Iris pigment epithelial cell (primary cell): Measurements from ENCODE around the gene FNBP1L.
A peak's percentile ranks its signal among the peaks of the same experiment; 100 is the strongest.
"Not testable (repeated sequence)": the region's sequence is repeated elsewhere in the genome, so short reads cannot be mapped to it uniquely, and the experiment has no call there.

ENCODE experiments used
- DNase-seq: peaks from one replicate; pipeline ENCODE4 v3.0.0-alpha.2; 2011; ENCODE audit warnings: low read depth

Gene FNBP1L

DNA sequence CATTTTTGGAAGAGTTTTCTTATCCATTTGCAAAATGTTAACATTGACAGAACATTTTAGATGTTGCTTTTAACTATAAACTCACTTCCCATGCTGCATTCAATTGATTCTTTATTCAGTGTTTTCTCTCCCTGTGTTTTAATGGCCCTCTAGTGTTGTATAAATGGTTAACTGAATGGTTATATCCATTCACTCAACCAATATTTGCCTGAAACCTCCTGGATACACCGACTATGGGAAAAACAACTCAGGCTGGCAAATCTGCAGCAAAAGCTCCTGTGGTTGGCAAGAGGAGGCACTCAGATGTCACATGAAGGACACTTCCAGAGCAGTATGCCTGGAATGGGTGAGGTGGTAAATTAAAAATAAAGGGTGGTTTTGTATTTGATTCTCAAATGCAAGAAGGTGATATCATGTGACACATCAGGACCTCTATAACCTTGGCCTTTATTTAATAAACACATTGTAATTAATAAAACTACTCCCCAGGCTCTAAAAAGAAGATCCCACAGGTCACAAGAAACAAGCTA, 126.1 kb downstream of the FNBP1L start:
- DNase-seq = no peak

DNA sequence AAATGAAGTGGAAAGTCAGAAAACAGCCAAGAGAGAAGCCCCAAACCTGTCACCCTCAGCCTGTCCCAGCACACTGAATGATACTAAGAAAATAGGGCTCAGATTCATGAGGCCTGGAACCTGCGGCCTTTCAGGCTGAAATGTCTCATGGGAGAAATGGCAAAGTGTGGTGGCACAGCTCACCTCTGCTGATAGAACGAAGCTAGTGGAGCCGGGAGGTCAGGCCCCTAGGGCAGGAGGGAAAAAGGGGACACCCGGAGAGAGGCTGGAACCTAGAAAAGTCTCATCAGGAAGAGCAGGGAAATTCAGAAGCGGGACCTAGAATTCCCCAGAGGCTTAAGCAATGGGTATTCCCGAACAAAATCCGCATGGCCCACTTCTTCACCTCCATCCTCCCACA, 126.6 kb downstream of the FNBP1L start:
- DNase-seq = no peak

DNA sequence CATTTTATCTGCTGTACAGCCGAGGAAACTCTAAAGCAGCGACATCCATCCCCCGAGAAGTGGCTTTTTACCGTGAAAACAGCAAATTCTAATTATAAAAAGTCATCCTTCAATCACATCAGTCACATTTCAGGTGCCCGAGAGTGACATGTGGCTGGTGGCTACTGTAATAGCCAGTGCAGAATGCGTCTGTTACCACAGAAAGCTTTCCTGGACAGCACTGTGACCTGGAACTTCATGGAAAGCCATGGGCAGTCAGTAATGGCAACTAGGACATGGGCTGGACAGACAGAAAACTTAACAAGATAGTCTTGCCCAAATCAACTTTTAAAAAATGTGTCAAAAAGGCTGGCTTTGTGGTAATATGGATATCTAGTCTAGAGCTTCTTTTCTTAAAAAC, 127.1 kb downstream of the FNBP1L start:
- no peak for DNase-seq

DNA sequence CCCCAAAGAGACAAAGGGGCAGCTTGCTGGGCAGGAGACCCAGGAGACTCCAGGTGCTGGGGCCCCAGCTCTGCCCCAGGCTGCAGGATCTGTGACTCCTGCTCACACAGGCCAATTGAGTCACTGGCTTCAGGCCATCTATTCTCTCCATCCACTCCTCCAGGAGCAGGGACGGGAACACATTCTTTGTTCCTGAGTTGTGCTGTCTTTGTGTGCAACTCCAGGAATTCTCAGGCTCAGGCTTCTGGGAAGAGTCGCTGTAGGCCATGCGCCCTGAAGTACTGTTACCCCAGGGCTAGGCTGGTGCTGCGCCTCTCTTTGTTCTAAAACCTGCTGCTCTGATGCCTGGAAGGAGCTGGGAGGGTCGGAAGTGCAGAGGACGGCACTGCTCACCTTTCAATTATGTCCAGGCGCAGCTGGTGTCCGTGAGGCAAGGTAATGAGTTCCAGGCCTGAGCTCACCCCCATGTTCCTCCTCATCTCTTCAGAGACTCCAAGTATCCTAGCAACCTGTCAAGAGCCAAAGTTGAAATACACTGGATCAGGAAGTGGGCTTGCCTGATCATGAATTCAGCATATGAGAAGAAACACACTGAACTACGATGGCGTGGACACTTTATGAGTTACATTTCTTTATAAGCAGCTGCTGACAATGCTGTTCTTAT, 127.8 kb downstream of the FNBP1L start:
- no peak for DNase-seq

DNA sequence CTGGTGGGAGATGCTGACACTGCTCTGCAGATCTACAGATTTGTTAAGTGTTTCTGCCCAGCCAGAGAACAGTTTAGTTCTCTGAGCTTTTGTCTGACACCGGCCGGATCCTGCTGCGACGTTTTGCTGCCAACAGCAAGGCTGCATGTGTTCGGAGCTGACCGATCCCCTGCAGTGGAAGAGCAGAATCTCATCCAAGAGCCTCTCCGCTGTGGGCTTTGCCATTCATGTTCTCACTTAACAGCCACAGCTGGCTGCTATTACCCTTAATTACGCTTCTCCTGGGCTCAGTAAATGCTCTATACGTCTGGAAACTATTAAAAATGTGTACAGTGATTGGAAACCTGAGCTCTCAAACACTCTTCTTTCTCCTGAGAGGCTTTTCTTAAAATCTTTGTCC, 128.4 kb downstream of the FNBP1L start:
- DNase-seq = no peak

DNA sequence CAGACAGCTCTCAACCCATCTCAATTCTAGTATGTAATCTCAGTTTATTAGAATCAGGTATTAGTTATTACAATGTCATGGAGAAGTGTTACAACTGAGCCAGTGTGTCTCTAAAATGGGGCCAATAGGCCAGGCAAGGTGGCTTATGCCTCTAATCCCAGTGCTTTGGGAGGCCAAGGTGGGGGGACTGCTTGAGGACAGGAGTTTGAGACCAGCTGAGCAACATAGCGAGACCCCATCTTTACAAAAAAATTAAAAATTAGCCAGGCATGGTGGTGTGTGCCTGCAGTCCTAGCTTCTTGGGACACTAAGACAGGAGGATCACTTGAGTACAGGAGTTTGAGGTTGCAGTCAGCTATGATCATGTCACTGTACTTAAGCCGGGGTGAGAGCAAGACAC, 128.8 kb downstream of the FNBP1L start:
- DNase-seq = no peak

DNA sequence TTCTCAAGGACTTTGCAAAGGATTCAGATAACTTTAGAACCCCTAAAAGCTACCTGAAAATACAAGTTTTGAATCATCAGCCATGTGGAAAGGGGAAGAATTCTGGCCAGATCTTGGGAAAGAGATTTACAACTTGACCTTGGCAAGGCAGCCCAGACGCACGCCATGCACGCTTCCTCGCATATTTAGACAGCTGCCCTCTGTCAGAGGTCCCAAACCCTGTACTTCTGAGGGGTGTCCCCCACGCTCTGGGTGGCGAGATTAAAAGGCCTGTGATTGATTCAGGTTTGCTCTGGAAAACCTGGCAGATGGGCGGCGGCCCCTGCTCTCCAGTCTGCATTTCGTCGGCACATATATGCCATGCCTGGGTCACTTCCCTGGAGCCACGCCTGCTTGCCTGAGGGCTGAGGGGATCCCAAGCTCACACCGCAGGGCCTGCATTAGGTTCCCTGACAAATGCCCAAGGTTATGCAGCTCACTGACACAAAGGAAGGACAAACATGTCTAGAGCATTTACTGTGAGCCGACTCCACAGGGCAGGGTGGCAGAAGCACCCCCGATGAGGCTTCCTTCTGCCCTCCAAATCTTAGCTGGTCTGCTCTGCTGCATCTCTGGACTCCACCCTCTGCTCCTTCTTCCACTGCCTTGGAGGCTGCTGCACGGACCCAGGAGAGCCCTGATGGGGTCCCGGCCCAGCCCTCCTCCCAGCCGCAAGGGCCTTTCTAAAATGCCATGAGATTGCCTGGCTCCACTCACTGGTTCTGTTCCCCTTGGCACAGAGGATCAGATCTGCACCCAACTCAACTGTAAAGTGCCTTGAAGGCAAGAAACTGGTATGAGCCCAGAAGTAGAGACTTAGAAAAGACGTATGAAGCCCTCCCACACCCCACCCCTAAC, 129.9 kb downstream of the FNBP1L start:
- no peak for DNase-seq

DNA sequence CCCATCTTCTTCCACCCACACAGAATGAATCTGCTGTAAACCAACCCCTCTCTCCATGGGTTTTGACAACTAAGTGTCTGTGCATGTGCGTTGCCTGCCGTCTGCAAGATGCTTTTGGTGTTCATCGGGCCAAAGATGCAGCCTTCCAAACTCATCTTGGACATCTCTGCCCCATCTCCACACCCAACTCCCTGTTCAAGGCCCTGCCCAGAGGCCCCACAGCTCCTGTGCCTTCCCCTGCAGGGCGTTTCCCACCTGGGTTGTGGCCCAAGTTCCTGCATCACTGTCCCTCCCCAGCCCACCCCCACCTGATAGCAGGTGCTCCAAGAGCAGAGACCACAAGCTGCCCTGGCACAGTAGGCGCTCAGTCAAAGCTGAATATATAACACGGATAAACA, 130.5 kb downstream of the FNBP1L start:
- DNase-seq = no peak

DNA sequence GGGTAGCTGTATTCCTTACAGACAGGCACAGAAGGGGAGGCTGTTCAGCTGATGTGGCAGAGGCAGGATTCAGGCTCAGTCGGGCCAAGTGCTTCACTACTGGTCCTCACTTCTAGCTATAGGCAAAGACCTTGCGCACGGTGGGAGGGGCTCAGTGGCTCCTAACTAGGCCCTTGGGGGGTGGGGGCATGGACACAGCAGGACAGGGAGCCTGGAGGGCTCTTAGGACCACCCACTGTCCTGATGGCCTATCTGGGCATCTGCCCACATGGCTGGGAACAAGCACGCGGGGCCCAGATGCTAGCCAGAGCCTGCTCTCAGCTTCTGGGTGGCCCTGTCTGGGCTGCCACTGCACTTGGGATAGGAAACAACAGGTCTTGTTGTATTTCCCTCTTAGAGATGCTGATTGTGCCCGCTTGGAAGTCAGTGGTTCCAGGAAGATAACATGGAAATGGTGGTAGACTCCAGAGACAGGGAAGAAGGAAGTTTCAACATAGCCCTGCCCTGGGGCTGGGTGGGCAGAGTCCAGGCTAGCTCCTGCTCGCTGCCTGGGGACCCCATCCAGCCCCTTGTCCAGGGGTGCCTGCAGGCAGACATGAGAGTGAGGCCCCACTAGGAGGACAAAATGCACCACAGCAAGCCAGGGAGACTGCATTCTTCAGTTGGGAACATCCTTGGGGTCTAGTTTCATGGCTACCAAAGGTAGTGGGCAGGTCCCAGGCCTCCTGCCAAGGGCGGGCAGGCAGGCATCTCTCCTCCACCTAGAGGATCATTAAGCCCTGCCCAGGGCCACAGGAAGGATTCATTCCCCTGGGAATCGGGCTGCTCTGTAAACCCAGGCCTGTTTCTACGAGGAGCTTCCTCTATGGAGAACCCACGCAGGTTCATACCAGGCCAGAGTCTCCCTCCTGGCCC, 131.2 kb downstream of the FNBP1L start:
- DNase-seq = no peak

DNA sequence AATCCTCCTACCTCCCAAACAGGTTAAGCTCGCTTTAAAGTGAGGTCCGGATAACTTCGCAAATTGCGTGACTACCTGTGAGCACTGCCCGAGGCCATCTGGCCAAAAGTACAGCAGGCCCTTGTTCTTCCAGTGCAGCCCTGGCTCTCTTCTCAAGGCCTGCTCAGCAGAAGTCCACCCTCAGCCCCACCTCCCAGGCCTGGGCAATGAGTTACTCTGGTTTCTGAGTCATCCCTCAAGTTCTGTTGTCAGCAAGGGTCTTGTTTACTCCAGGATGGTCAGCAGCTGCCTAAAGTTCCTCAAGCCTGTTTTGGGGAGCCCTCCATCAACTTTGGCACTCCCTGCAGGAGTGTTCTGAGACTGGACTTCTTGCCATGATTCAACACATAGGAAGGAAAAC, 132.0 kb downstream of the FNBP1L start:
- DNase-seq = peak; percentile 95

DNA sequence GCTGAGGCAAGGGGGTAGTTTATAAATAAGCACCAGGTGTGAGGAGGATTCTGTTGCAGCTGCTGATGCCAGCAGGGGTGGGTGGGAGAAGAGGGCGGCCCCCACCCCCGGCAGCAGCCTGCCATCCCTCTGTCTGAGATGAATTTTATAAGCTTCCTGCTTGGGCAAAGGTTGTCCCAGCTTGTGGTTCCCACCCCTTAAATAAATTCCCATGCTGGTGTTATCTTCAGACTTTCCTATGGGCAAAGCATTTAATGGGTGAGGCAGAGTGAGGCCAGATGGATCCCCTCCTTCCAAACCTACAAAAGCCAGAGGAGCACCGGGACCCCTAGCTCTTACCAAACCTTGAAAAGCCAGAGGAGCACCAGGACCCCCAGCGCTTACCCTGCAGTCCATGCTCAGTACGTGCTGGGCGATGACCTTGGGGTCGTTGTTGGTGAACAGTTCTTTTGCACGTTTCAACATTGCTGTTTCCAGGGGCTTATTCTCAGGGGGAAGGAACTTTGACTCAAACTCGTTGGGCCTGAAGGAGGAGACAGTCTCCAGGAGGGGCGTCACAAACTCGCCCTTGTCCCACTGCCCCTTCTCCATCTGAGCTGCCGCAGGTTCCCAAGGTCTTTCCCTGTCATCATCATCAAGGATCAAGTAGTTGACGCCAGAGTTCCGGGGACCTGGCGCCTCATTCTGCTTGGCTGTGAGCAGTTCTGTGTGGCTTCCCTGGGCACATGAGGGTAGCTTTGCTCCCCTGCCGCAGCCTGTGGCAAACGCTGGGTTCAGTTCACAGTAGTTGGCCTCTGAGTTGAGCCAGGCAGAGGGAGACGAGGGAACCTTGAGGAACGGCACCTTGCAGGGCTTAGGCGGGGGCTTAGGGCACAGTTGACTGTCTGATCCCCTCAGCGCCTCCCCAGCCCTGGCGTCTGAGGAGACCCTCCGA, 134.3 kb downstream of the FNBP1L start:
- no peak for DNase-seq

DNA sequence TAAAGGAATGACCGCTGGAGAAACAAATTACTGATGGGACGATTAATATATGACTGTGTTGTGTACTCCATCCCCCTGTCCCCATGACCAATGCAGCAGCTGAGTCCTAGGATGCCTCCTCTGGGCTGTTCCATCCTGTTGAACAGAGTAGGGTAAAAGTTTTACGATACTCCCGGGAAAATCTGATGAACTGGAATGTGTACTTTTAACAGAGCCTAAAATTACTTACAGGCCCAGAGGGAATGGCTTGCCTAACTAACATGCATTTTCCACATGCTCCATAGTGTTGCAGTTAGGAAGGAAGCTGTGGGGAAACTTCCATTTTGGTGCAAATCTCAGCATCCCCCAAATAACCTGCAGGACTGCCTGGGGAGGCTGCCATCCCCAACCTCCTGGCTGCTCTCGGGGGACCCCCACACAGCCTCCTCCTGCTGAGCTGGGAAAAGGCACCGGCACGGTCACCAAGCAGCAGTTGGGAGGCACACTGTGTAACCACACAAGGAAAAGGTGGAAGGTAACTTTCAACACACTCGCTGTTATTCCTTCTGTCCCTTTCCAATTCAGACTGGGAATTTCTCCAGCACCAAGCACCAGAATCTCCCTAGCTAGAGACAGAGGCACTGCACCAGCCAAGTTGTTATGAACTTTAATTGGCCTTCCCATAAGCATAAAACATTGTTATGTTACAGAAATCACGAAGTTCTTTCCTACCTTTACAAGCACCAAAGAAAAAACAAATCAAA, 136.5 kb downstream of the FNBP1L start:
- DNase-seq = no peak

DNA sequence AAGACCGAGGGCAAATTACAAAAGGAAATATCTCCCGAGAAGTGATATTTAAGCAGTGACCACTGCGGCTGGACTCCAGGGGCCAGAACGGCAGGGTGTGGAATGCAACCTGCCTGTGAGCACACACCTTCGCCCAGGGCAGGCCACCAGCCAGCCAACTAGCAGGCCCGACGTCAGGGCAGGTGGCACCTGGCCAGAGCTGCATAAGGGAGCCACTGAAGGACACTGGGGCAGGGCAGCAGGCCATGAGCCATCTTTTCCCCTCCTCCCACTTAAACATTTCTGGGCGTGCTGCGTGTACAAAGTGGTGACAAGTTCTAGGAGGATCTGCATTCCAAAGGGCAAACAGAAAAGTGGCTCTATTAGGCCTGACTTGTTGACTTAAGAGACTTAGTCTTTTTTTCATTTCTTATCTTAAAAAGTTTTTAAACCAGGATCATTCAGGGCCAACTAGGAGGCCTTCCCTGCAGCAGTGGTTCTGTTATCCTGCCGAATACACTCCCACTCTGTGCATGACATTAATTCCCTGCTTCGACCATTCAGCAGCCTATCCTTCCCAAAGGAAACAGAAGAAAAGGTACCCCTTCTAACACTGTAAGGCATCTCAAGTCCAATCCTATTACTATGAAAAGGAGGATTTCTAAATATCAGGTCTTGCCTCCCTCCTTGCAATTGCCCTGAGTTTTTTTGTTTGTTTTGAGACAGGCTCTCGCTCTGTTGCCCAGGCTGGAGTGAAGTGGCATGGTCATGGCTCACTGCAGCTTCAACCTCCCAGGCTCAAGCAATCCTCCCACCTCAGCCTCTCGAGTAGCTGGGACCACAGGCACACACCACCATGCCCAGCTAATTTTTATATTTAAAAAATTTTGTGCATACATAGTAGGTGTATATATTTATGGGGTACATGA, 137.4 kb downstream of the FNBP1L start:
- no peak for DNase-seq

DNA sequence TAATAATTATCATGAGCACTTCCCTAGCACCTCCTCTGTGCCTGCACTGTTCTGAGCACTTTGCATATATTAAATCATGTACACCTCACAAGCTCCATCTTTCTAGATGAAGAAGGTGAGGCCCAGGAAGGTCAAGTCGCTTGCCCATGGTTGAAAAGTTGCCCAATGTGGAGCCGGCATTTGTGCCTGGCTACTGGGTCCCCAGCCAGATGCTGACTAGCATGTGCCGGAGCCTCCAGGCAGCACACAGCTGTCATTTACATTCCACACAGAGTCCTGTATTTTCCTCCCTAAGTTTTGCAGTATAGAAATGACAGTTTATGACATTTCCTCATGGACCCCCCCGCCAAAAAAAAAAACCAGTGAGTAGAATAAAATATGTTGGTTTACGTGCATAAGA, 139.4 kb downstream of the FNBP1L start:
- DNase-seq = no peak

DNA sequence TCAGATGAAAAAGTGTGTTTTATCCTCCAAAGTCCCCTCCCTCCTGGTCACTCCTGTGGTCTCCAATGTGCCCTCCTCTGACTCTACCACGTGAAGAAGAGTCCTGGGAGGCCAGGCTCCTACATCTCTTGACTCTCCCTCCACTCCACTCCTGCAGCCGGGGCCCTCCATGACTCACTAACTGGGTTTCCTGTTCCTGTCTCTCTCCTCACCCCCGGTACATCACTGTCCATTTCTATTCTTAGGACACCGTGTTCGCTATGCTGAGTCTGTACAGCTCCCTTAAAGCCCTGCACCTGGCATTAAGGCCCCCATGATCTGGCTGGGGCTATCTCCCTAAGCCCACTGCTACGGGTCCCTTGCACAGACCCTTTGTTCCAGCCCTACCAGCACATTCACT, 140.3 kb downstream of the FNBP1L start:
- peak; percentile 86 for DNase-seq

DNA sequence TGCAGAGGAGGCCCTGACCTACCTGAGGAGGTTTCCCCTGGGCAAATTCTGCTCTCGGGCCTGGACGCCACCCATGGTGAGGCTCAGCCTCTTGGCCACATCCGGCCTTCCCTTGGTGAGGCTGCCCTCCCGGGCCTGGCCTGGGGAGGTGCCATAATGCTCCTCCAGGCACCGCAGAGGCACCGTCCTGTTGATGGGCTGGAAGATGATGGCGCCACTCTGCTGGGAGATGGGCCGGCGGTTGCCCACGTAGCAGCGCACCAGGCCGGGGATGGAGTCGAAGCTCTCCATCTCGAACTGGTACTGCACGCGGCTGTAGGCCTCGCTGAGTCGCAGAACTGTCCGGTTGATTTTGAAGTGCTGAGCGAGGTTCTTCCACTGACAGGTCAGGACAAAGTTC, 141.0 kb downstream of the FNBP1L start:
- no peak for DNase-seq

DNA sequence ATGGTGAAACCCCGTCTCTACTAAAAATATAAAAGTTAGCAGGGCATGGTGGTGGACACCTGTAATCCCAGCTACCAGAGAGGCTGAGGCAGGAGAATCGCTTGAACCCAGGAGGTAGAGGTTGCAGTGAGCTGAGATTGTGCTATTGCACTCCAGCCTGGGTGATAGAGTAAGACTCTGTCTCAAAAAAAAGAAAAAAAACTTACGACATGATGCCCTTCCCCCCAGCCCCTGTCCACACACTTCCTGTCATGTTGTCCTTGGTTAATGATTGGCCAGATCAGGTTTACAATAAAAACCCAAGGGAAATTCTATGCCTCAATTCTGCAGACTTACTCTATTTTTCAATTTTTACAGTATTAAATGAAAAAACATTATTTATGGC, 143.4 kb downstream of the FNBP1L start:
- DNase-seq = not testable (repeated sequence)

DNA sequence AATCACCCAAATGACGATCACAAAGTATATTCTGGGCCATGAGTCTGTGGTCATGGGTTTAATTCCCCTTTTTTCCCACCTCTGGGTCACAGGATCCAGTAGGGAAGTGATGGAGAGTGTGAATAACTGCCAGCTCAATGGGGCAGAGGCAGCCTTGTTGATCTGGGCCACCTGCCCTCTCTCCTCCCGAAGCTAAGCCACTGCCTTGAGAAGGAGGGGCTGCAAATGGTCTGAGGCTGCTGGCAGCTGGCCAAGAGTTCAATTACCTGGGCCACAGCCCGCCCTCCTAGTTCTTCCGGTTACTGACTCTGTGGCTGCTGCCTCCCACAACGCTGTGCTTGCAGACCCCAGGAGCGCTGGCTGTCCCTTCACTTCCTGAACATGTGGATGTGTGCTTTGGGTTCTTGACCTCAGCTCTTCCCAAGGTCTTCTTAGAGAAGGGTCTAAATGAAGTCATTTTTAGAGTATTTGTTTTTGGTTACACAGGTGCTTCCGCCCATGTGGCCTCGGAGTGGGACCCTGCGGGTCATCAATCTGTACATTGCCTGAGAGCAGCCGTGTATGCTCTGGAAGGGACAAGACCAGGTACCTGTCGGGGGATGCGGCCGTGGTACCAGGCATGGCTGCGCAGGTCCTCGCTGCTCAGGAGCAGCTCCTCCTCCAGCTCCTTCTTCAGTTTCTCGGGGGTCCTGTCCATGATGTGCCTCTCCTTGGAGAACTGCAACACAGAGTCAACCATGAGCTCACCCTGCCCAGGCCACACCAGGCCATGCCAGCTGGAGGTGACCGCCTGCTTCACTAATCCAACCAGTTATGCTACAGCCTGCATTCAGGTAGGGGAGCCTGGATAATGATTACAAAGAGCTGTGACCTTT, 144.0 kb downstream of the FNBP1L start:
- no peak for DNase-seq
